Panc1 (cell line): ENCODE data around the gene TSC2. TPM values are rescaled to one million over a fixed set of nuclear protein-coding genes. Genes with fewer than 3 reads are reported as not detected.

Source experiments
- ATAC-seq: fragments of 200-7000 bp; cut with Tn5 transposase; 2 replicates; pipeline ENCODE4 v1.9.1; 2020; ENCODE audit warnings: mild to moderate bottlenecking, moderate library complexity
- BruUV-seq: library from RNA; stranded (reverse); fragments of 400-500 nt; replicated peaks from 2 replicates; lab custom pipeline; 2021; lab: Mats Ljungman, UMichigan
- CTCF ChIA-PET: fragments of 300-600 bp; sonication (Branson Sonifier 250); formaldehyde crosslinking; loops from one replicate; lab custom pipeline; 2022; ENCODE audit warnings: antibody characterized with exemption; lab: Charles Lee
- POLR2A ChIA-PET: fragments of 300-600 bp; sonication (Branson Sonifier 250); formaldehyde crosslinking; loops from one replicate; lab custom pipeline; 2022; ENCODE audit warnings: antibody characterized with exemption; lab: Charles Lee
- DNase-seq: peaks from one replicate; pipeline ENCODE4 v3.0.0-alpha.2; 2010; ENCODE audit warnings: low read depth, low spot score
- H3K27ac ChIP-seq: 2 replicates; pipeline ENCODE4 v1.5.1; 2011; ENCODE audit warnings: mild to moderate bottlenecking, low read length, inconsistent platforms
- H3K27me3 ChIP-seq: fragments of 200-500 bp; sonication (Bioruptor generic); 2 replicates; pipeline ENCODE4 v1.6.0; 2014; ENCODE audit warnings: low read length, inconsistent platforms; ENCODE audit not compliant: control insufficient read depth, insufficient read depth
- H3K36me3 ChIP-seq: fragments of 200-500 bp; sonication (Bioruptor generic); 2 replicates; pipeline ENCODE4 v1.5.1; 2014; ENCODE audit warnings: inconsistent platforms, mild to moderate bottlenecking, low read length, moderate library complexity; ENCODE audit not compliant: control insufficient read depth, insufficient read depth
- H3K4me1 ChIP-seq: 2 replicates; pipeline ENCODE4 v1.5.1; 2011; ENCODE audit warnings: inconsistent platforms, mild to moderate bottlenecking, low read length, moderate library complexity; ENCODE audit not compliant: control insufficient read depth, insufficient read depth
- H3K4me3 ChIP-seq, 2 experiments: 2 replicates each; pipeline ENCODE4 v1.5.1; 2011 to 2012; ENCODE audit warnings: low read depth in 2 of 2, low read length in 2 of 2, mild to moderate bottlenecking in 2 of 2, inconsistent platforms in 1 of 2, moderate library complexity in 1 of 2
- H3K9me3 ChIP-seq: fragments of 200-500 bp; sonication (Bioruptor generic); 2 replicates; pipeline ENCODE4 v1.5.1; 2014; ENCODE audit warnings: low read depth, mild to moderate bottlenecking, inconsistent platforms, low read length, moderate library complexity; ENCODE audit not compliant: control insufficient read depth, insufficient read depth
- POLR2AphosphoS5 ChIP-seq: IDR thresholded peaks from 2 replicates; pipeline ENCODE4 v1.6.1; 2012; ENCODE audit warnings: mild to moderate bottlenecking, low read depth, low read length, moderate library complexity
- SIN3A ChIP-seq: IDR thresholded peaks from 2 replicates; pipeline ENCODE4 v1.6.1; 2012; ENCODE audit warnings: low read depth, mild to moderate bottlenecking, low read length, moderate library complexity, borderline replicate concordance; ENCODE audit not compliant: insufficient read depth
- TCF7L2 ChIP-seq: IDR thresholded peaks from 2 replicates; pipeline ENCODE4 v1.6.1; 2011; ENCODE audit warnings: mild to moderate bottlenecking, low read depth, low read length, inconsistent platforms
- in situ Hi-C: cut with HindIII; loops from 2 replicates; pipeline ENCODE4 v1.10.0; 2016; ENCODE audit warnings: low sequenced_read_pairs, low pct_unique_long_range_greater_than_20kb
- intact Hi-C: fragments of 100-400 bp; cut with micrococcal nuclease; formaldehyde crosslinking; loops from one replicate; pipeline ENCODE4 v1.10.0; 2022; ENCODE audit not compliant: unreplicated experiment
- total RNA-seq: library from RNA; stranded (reverse); gene quantifications from one replicate; pipeline ENCODE4 v1.2.1, GENCODE V29; 2021; ENCODE audit not compliant: unreplicated experiment
- TF ChIP-seq, protein P1 (sequence below): fragments of 450-650 bp; IDR thresholded peaks from 2 replicates; pipeline ENCODE4 v1.5.1; 2017; ENCODE audit warnings: mild to moderate bottlenecking
- TF ChIP-seq, protein P2 (sequence below), 2 experiments: IDR thresholded peaks; 2 replicates each; pipeline ENCODE4 v1.6.1; 2011 to 2012; ENCODE audit warnings: low read depth in 2 of 2, control low read depth in 1 of 2, low read length in 1 of 2, mild to moderate bottlenecking in 1 of 2, moderate library complexity in 1 of 2; ENCODE audit not compliant: insufficient read depth in 1 of 2

Gene TSC2
- total RNA-seq, 1 experiment from 2014 or later = 115 TPM

DNA sequence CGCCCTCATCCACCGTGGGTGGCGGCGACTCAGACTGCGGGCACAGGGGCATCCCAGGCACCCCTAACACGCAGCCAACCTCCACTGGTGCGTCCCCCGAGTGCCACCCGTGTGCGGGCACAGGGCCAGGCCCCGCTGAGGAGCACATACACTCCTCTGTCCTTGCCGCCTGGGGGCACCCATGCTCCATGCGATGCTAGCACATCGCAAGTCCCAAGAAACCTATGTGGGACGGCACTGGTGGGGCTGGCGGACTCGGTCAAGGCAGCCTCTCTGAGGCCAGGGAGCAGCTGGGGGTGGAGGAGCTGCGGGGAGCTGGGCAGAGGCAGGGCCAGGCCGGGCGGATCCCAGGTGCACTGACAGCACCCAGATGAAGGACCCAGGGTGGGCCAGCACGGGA is 42.1 kb upstream of the TSC2 start:
- Histone ChIP-seq H3K27ac (peak overlapping the region; percentile 65; the same call in 1 of the 2 replicates), H3K9me3 (no peaks in the 10 kb centered on the region), H3K27me3 (no peaks in the 10 kb centered on the region), H3K36me3 (peaks cover 6% of the 10 kb centered on the region; the same call in 1 of the 2 replicates), H3K4me3 (no peak overlapping the region), H3K4me1 (peaks cover 47% of the 10 kb centered on the region)
- ATAC-seq (peak; percentile 15; the same call in 1 of the 2 replicates), DNase-seq (no peak)
- TF ChIP-seq TCF7L2 = no peak
- no peak for TF ChIP-seq POLR2AphosphoS5
- TF ChIP-seq, protein P1, sequence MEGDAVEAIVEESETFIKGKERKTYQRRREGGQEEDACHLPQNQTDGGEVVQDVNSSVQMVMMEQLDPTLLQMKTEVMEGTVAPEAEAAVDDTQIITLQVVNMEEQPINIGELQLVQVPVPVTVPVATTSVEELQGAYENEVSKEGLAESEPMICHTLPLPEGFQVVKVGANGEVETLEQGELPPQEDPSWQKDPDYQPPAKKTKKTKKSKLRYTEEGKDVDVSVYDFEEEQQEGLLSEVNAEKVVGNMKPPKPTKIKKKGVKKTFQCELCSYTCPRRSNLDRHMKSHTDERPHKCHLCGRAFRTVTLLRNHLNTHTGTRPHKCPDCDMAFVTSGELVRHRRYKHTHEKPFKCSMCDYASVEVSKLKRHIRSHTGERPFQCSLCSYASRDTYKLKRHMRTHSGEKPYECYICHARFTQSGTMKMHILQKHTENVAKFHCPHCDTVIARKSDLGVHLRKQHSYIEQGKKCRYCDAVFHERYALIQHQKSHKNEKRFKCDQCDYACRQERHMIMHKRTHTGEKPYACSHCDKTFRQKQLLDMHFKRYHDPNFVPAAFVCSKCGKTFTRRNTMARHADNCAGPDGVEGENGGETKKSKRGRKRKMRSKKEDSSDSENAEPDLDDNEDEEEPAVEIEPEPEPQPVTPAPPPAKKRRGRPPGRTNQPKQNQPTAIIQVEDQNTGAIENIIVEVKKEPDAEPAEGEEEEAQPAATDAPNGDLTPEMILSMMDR = no peak; the same call in 1 of the 2 replicates
- TF ChIP-seq SIN3A = no peak
- TF ChIP-seq, protein P2, sequence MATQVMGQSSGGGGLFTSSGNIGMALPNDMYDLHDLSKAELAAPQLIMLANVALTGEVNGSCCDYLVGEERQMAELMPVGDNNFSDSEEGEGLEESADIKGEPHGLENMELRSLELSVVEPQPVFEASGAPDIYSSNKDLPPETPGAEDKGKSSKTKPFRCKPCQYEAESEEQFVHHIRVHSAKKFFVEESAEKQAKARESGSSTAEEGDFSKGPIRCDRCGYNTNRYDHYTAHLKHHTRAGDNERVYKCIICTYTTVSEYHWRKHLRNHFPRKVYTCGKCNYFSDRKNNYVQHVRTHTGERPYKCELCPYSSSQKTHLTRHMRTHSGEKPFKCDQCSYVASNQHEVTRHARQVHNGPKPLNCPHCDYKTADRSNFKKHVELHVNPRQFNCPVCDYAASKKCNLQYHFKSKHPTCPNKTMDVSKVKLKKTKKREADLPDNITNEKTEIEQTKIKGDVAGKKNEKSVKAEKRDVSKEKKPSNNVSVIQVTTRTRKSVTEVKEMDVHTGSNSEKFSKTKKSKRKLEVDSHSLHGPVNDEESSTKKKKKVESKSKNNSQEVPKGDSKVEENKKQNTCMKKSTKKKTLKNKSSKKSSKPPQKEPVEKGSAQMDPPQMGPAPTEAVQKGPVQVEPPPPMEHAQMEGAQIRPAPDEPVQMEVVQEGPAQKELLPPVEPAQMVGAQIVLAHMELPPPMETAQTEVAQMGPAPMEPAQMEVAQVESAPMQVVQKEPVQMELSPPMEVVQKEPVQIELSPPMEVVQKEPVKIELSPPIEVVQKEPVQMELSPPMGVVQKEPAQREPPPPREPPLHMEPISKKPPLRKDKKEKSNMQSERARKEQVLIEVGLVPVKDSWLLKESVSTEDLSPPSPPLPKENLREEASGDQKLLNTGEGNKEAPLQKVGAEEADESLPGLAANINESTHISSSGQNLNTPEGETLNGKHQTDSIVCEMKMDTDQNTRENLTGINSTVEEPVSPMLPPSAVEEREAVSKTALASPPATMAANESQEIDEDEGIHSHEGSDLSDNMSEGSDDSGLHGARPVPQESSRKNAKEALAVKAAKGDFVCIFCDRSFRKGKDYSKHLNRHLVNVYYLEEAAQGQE (IDR thresholded peaks at IDR 0.05; ENCODE audit: insufficient read depth in 1 of 2, low read depth in 2 of 2, low read length in 1 of 2) = no peak
- POLR2A ChIA-PET = no interaction called here
- CTCF ChIA-PET = no interaction called here
- intact Hi-C loops = no loop called here
- no TSS peak for BruUV-seq
- in situ Hi-C loops = no loop called here

DNA sequence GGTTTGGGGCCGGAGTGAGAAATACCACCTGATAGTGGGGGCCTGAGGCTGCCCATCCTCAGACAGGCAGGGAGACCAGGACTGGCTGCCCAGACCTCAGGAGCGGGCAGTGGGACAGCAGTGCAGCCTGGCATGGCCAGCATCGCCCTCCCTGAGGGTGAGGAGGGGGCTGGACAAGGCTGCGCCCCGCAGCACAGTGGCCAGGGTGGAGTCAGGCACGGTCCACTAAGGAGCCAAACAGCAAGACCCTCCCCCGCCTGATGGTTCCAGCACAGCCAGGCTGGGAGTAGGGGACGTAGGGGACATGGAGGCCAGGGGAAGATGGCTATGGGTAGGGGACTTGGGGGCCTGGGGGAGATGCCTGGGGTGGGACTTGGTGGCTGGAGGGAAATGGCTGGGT is 41.5 kb upstream of the TSC2 start:
- no peak for DNase-seq
- Histone ChIP-seq H3K4me1 (peaks cover 47% of the 10 kb centered on the region), H3K27ac (peak overlapping the region; percentile 8; the same call in 1 of the 2 replicates), H3K9me3 (no peaks in the 10 kb centered on the region), H3K36me3 (peaks cover 5% of the 10 kb centered on the region; the same call in 1 of the 2 replicates), H3K27me3 (no peaks in the 10 kb centered on the region), H3K4me3 (no peak overlapping the region)
- ChIA-PET POLR2A (no interaction called here), CTCF (no interaction called here)
- in situ Hi-C loops (no loop called here), intact Hi-C loops (no loop called here)
- TF ChIP-seq SIN3A = no peak
- TF ChIP-seq, protein P2 (IDR thresholded peaks at IDR 0.05; ENCODE audit: insufficient read depth in 1 of 2, low read depth in 2 of 2, low read length in 1 of 2) = no peak
- no peak for TF ChIP-seq TCF7L2
- TF ChIP-seq, protein P1 = no peak
- TF ChIP-seq POLR2AphosphoS5 = no peak
- no TSS peak for BruUV-seq
- no peak for ATAC-seq
